Neuronal stem cell (in vitro differentiated cells): ENCODE measurements around the gene BHLHE40.

Experiments used
- DNase-seq: peaks from one replicate; pipeline ENCODE4 v3.0.0-alpha.2; 2013; ENCODE audit warnings: low spot score
- H2AFZ ChIP-seq: one replicate; pipeline ENCODE4 v1.6.1; 2013; ENCODE audit warnings: mild to moderate bottlenecking, low read length, inconsistent platforms
- H2AK5ac ChIP-seq: 2 replicates; pipeline ENCODE4 v1.6.1; 2013; ENCODE audit warnings: low read depth, mild to moderate bottlenecking, inconsistent platforms, low read length, moderate library complexity, mixed read lengths
- H2BK120ac ChIP-seq: 2 replicates; pipeline ENCODE4 v1.6.1; 2013; ENCODE audit warnings: low read depth, mild to moderate bottlenecking, inconsistent platforms, low read length, moderate library complexity, mixed read lengths
- H2BK12ac ChIP-seq: one replicate; pipeline ENCODE4 v1.6.1; 2013; ENCODE audit warnings: low read length, inconsistent platforms
- H2BK15ac ChIP-seq: 2 replicates; pipeline ENCODE4 v1.6.1; 2013; ENCODE audit warnings: mild to moderate bottlenecking, low read length, inconsistent platforms, mixed read lengths
- H2BK5ac ChIP-seq: one replicate; pipeline ENCODE4 v1.6.1; 2013; ENCODE audit warnings: inconsistent platforms, mild to moderate bottlenecking, low read length, moderate library complexity
- H3K14ac ChIP-seq: one replicate; pipeline ENCODE4 v1.6.1; 2013; ENCODE audit warnings: low read length, inconsistent platforms
- H3K18ac ChIP-seq: 2 replicates; pipeline ENCODE4 v1.6.1; 2013; ENCODE audit warnings: low read length, inconsistent platforms
- H3K23ac ChIP-seq: 2 replicates; pipeline ENCODE4 v1.6.1; 2013; ENCODE audit warnings: low read depth, mild to moderate bottlenecking, mixed read lengths, low read length, inconsistent platforms; ENCODE audit not compliant: poor library complexity
- H3K27ac ChIP-seq: replicated peaks from 3 replicates; pipeline ENCODE4 v1.5.1; 2013; ENCODE audit warnings: low read length, inconsistent platforms
- H3K27me3 ChIP-seq, 3 experiments: 2 replicates each; pipeline ENCODE4 v1.6.1; 2013; ENCODE audit warnings: low read length in 3 of 3, mild to moderate bottlenecking in 2 of 3, inconsistent platforms in 1 of 3, low read depth in 1 of 3, mixed read lengths in 1 of 3, moderate library complexity in 1 of 3; ENCODE audit not compliant: control insufficient read depth in 3 of 3, insufficient read depth in 3 of 3
- H3K36me3 ChIP-seq, 2 donors: replicated peaks in 1 of 2; 2 replicates each; pipeline ENCODE4 v1.6.1; 2013; ENCODE audit warnings: low read length in 2 of 2; ENCODE audit not compliant: control insufficient read depth in 2 of 2, insufficient read depth in 2 of 2
- H3K4ac ChIP-seq: 2 replicates; pipeline ENCODE4 v1.6.1; 2013; ENCODE audit warnings: inconsistent platforms, mild to moderate bottlenecking, low read length, moderate library complexity
- H3K4me1 ChIP-seq, 2 donors: 1 replicate in 1 of 2; 2 replicates in 1 of 2; pipeline ENCODE4 v1.6.1; 2013; ENCODE audit warnings: low read length in 2 of 2, low read depth in 1 of 2; ENCODE audit not compliant: control insufficient read depth in 2 of 2, insufficient read depth in 1 of 2
- H3K4me2 ChIP-seq: one replicate; pipeline ENCODE4 v1.6.1; 2013; ENCODE audit warnings: mild to moderate bottlenecking, low read length, inconsistent platforms; ENCODE audit not compliant: insufficient read depth, poor library complexity, severe bottlenecking
- H3K4me3 ChIP-seq, 2 donors: 2 replicates each; pipeline ENCODE4 v1.5.1; 2013; ENCODE audit warnings: low read length in 2 of 2, mild to moderate bottlenecking in 2 of 2, inconsistent platforms in 1 of 2, moderate library complexity in 1 of 2
- H3K79me1 ChIP-seq: one replicate; pipeline ENCODE4 v1.6.1; 2013; ENCODE audit warnings: low read depth, mild to moderate bottlenecking, inconsistent platforms, low read length, moderate library complexity
- H3K9ac ChIP-seq: one replicate; pipeline ENCODE4 v1.6.1; 2013; ENCODE audit warnings: mild to moderate bottlenecking, low read depth, low read length, inconsistent platforms; ENCODE audit not compliant: poor library complexity
- H3K9me3 ChIP-seq, 2 donors: replicated peaks in 1 of 2; 2 replicates each; pipeline versions ENCODE3 to v1.6.1; 2013; ENCODE audit warnings: low read length in 2 of 2, mild to moderate bottlenecking in 2 of 2, inconsistent platforms in 1 of 2, low read depth in 1 of 2, mixed read lengths in 1 of 2, moderate library complexity in 1 of 2; ENCODE audit not compliant: control insufficient read depth in 2 of 2, insufficient read depth in 1 of 2
- H4K8ac ChIP-seq: one replicate; pipeline ENCODE4 v1.6.1; 2013; ENCODE audit warnings: low read depth, mild to moderate bottlenecking, inconsistent platforms, low read length, moderate library complexity
- H4K91ac ChIP-seq: one replicate; pipeline ENCODE4 v1.6.1; 2013; ENCODE audit warnings: low read length, low read depth, mild to moderate bottlenecking, inconsistent platforms; ENCODE audit not compliant: poor library complexity
- WGBS, 2 donors: extraction: QIAGEN DNeasy Blood & Tissue Kit; methylation state at CpG; one replicate each; pipeline ENCODE4 v1.1.7; 2013; ENCODE audit warnings: missing lambda C conversion rate in 2 of 2, mixed read lengths in 1 of 2; ENCODE audit not compliant: insufficient read length in 2 of 2, insufficient replicate concordance in 1 of 2; ENCODE audit errors: extremely low coverage in 2 of 2; 5-methylcytosine and 5-hydroxymethylcytosine counted together

BHLHE40 gene

GRCh38 chr3:4943549-4943948 is 35.7 kb upstream of the BHLHE40 start:
- Histone ChIP-seq H3K4me1 (no peaks in the 10 kb centered on the region), H3K4me2 (no peak overlapping the region), H3K9me3 (peaks cover 0 to 2% of the 10 kb centered on the region in 2 donors), H4K8ac (no peak overlapping the region), H2BK5ac (no peak overlapping the region), H2BK120ac (no peak overlapping the region), H4K91ac (no peak overlapping the region), H2BK12ac (no peak overlapping the region), H3K4me3 (no peak overlapping the region), H3K27ac (no peak overlapping the region), H2BK15ac (no peak overlapping the region), H3K36me3 (no peaks in the 10 kb centered on the region), H3K27me3 (no peaks in the 10 kb centered on the region), H3K18ac (no peak overlapping the region), H3K79me1 (no peaks in the 10 kb centered on the region), H2AFZ (no peak overlapping the region), H3K23ac (no peak overlapping the region), H3K9ac (no peak overlapping the region), H3K4ac (no peak overlapping the region), H2AK5ac (no peak overlapping the region), H3K14ac (no peak overlapping the region)
- no CpG with 5 or more reads among the region's 1 CpG for WGBS, 2 donors
- DNase-seq: no peak

GRCh38 chr3:4945324-4945723 is 33.9 kb upstream of the BHLHE40 start:
- H2AFZ ChIP-seq: no peak overlapping the region
- H2BK15ac ChIP-seq: no peak overlapping the region
- no peak overlapping the region for H3K14ac ChIP-seq
- H3K4me1 ChIP-seq: no peaks in the 10 kb centered on the region
- no peak for DNase-seq
- H3K4me3 ChIP-seq: no peak overlapping the region
- H3K27me3 ChIP-seq: no peaks in the 10 kb centered on the region
- H2BK12ac ChIP-seq: no peak overlapping the region
- H4K91ac ChIP-seq: no peak overlapping the region
- no peaks in the 10 kb centered on the region for H3K79me1 ChIP-seq
- H3K4me2 ChIP-seq: no peak overlapping the region
- no peak overlapping the region for H4K8ac ChIP-seq
- H3K9me3 ChIP-seq: peaks cover 0 to 2% of the 10 kb centered on the region in 2 donors
- H2AK5ac ChIP-seq: no peak overlapping the region
- H3K18ac ChIP-seq: no peak overlapping the region
- H3K23ac ChIP-seq: no peak overlapping the region
- H3K36me3 ChIP-seq: no peaks in the 10 kb centered on the region
- H3K4ac ChIP-seq: no peak overlapping the region
- H2BK5ac ChIP-seq: no peak overlapping the region
- no CpG with 5 or more reads among the region's 10 CpGs for WGBS, 2 donors
- no peak overlapping the region for H3K9ac ChIP-seq
- no peak overlapping the region for H3K27ac ChIP-seq
- H2BK120ac ChIP-seq: no peak overlapping the region

GRCh38 chr3:4947028-4947427 is 32.2 kb upstream of the BHLHE40 start:
- no peaks in the 10 kb centered on the region for H3K27me3 ChIP-seq
- no peak overlapping the region for H2BK5ac ChIP-seq
- H3K4ac ChIP-seq: no peak overlapping the region
- H3K36me3 ChIP-seq: no peaks in the 10 kb centered on the region
- no peak overlapping the region for H2AFZ ChIP-seq
- H3K4me2 ChIP-seq: no peak overlapping the region
- no peak overlapping the region for H3K23ac ChIP-seq
- H3K27ac ChIP-seq: no peak overlapping the region
- H3K79me1 ChIP-seq: no peaks in the 10 kb centered on the region
- H2BK12ac ChIP-seq: no peak overlapping the region
- no CpG with 5 or more reads among the region's 5 CpGs for WGBS, 2 donors
- no peaks in the 10 kb centered on the region for H3K4me1 ChIP-seq
- no peak overlapping the region for H2BK120ac ChIP-seq
- H3K9me3 ChIP-seq: peaks cover 0 to 2% of the 10 kb centered on the region in 2 donors
- H3K18ac ChIP-seq: no peak overlapping the region
- H3K4me3 ChIP-seq: no peak overlapping the region
- no peak overlapping the region for H2AK5ac ChIP-seq
- DNase-seq: no peak
- H4K8ac ChIP-seq: no peak overlapping the region
- H4K91ac ChIP-seq: no peak overlapping the region
- no peak overlapping the region for H3K14ac ChIP-seq
- no peak overlapping the region for H2BK15ac ChIP-seq
- no peak overlapping the region for H3K9ac ChIP-seq

GRCh38 chr3:4948395-4948794 is 30.8 kb upstream of the BHLHE40 start:
- Histone ChIP-seq H3K36me3 (no peaks in the 10 kb centered on the region), H3K27ac (no peak overlapping the region), H3K4me2 (no peak overlapping the region), H3K18ac (no peak overlapping the region), H2AK5ac (no peak overlapping the region), H2BK5ac (no peak overlapping the region), H2AFZ (no peak overlapping the region), H4K8ac (no peak overlapping the region), H3K4me3 (no peak overlapping the region), H4K91ac (no peak overlapping the region), H2BK15ac (no peak overlapping the region), H2BK120ac (no peak overlapping the region), H3K27me3 (no peaks in the 10 kb centered on the region), H3K4me1 (no peaks in the 10 kb centered on the region), H3K79me1 (no peaks in the 10 kb centered on the region), H3K9me3 (peaks cover 0 to 2% of the 10 kb centered on the region in 2 donors), H3K23ac (no peak overlapping the region), H3K4ac (no peak overlapping the region), H3K9ac (no peak overlapping the region), H3K14ac (no peak overlapping the region), H2BK12ac (no peak overlapping the region)
- DNase-seq: no peak
- no CpG with 5 or more reads among the region's 4 CpGs for WGBS, 2 donors
